Measurements from ENCODE around the gene MYO3B. TPM values are rescaled to one million over a fixed set of nuclear protein-coding genes. Genes with fewer than 3 reads are reported as not detected.

Gene MYO3B
- total RNA-seq, 1 experiment from 2014 or later = 0.63 TPM

- Histone ChIP-seq H3K4me2 (ENCODE audit: insufficient read depth, insufficient read length, low read length) (no peak overlapping the region), H3K9me3 (ENCODE audit: control insufficient read depth, low read depth, low read length) (no peaks in the 10 kb centered on the region), H3K23me2 (ENCODE audit: insufficient read length, low read depth, low read length, poor library complexity, severe bottlenecking) (no peaks in the 10 kb centered on the region), H3T11ph (ENCODE audit: low read length) (no peak overlapping the region), H2BK5ac (ENCODE audit: insufficient read length, low read length) (no peak overlapping the region), H3K79me2 (ENCODE audit: insufficient read depth, low read length) (no peaks in the 10 kb centered on the region), H3K27me3 (ENCODE audit: insufficient read depth, low read length) (no peaks in the 10 kb centered on the region), H3K27ac (ENCODE audit: insufficient read length, low read depth, low read length) (no peak overlapping the region), H2BK15ac (ENCODE audit: low read depth, low read length) (no peak overlapping the region), H3K79me1 (ENCODE audit: insufficient read depth, low read depth, low read length, poor library complexity, severe bottlenecking) (no peaks in the 10 kb centered on the region), H2BK120ac (ENCODE audit: low read depth, low read length, poor library complexity, severe bottlenecking) (no peak overlapping the region), H3K4me1 (ENCODE audit: insufficient read depth, low read length) (no peaks in the 10 kb centered on the region), H2AFZ (ENCODE audit: low read length) (no peak overlapping the region), H4K20me1 (ENCODE audit: control insufficient read depth, insufficient read depth, insufficient read length) (no peaks in the 10 kb centered on the region), H4K8ac (replicated peaks; ENCODE audit: insufficient read length, low read depth, low read length) (no peak overlapping the region), H4K5ac (ENCODE audit: insufficient read length, low read depth, low read length) (no peak overlapping the region), H3K4ac (ENCODE audit: low read depth, low read length) (no peak overlapping the region), H2AK5ac (ENCODE audit: insufficient read length, low read length) (no peak overlapping the region), H4K91ac (ENCODE audit: insufficient read length, low read depth, low read length) (no peak overlapping the region), H3K56ac (ENCODE audit: insufficient read length, low read depth, low read length) (no peak overlapping the region), H2BK20ac (ENCODE audit: low read depth, low read length, poor library complexity, severe bottlenecking) (no peak overlapping the region), H3K23ac (ENCODE audit: insufficient read length, low read depth, low read length) (no peak overlapping the region), H3K14ac (ENCODE audit: insufficient read depth, low read length) (no peak overlapping the region), H3K18ac (ENCODE audit: insufficient read length, low read depth, low read length) (no peak overlapping the region), H2BK12ac (ENCODE audit: insufficient read length, low read depth, low read length) (no peak overlapping the region), H3K9ac (ENCODE audit: extremely low read depth, insufficient read length, low read length) (no peak overlapping the region)
- Mint-ChIP-seq H3K4me1 (peaks cover 6% of the 10 kb centered on the region in 2 experiments), H3K27ac (no peak overlapping the region), H3K9me3 (no peaks in the 10 kb centered on the region), H3K27me3 (ENCODE audit: low read depth) (peaks cover 4% of the 10 kb centered on the region), H3K36me3 (ENCODE audit: insufficient read depth in 1 of 3, low read depth in 3 of 3) (no peaks in the 10 kb centered on the region), H3K4me3 (no peak overlapping the region)
- DNase-seq = no peak
- WGBS (ENCODE audit: extremely low coverage, insufficient read length, low lambda C conversion rate) = no CpG with 5 or more reads among the region's 5 CpGs
- TF ChIP-seq CTCF (conservative IDR thresholded peaks at IDR 0.05) = peak; percentile 51; the same call in 2 of the 3 replicates
Measured at GRCh38 chr2:170396799-170397459, 219.0 kb downstream of the MYO3B start.

Data from H9 (cell line).